GM12892 (cell line): ENCODE results near the gene CHRNG.

ENCODE experiments used
- POLR2A ChIP-seq: IDR thresholded peaks from 2 replicates; pipeline ENCODE4 v1.6.1; 2011; ENCODE audit warnings: low read depth, low read length, control low read depth
- TAF1 ChIP-seq: IDR thresholded peaks from 2 replicates; pipeline ENCODE4 v1.6.1; 2011; ENCODE audit warnings: low read depth, mild to moderate bottlenecking, control low read depth, low read length, borderline replicate concordance

DNA sequence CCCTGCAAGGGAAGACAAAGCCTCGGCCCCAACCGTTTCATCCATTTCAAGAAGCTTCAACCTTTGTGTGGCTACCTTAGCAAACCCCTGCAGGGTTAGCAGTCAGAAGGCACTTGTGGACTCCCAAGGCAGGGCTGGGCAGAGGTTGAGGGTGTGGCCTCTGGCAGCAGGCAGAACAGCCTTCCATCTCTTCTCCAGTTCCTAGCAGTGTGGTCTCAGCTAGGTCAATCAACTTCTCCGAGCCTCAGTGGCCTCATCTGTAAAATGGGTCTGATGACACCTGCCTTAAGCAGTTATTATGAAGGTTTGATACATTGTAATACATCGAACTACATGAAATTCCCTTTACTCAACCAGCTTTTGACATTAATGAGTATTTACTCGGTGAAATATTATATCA is 26.1 kb upstream of the CHRNG start:
- TF ChIP-seq POLR2A (no peak), TAF1 (no peak)
